Lower leg skin (tissue), 3 donors: ENCODE data around the gene SPATC1L.

Source experiments
- CTCF ChIP-seq, 3 donors: fragments of 450-650 bp; IDR thresholded peaks; one replicate each; pipeline ENCODE4 v1.5.1; 2016; ENCODE audit warnings: antibody characterized with exemption in 3 of 3, mild to moderate bottlenecking in 3 of 3, moderate library complexity in 2 of 3
- POLR2A ChIP-seq, 2 donors: fragments of 450-650 bp; IDR thresholded peaks; one replicate each; pipeline ENCODE4 v1.6.1; 2016 to 2017; ENCODE audit warnings: antibody characterized with exemption in 2 of 2, mild to moderate bottlenecking in 1 of 2, moderate library complexity in 1 of 2

DNA sequence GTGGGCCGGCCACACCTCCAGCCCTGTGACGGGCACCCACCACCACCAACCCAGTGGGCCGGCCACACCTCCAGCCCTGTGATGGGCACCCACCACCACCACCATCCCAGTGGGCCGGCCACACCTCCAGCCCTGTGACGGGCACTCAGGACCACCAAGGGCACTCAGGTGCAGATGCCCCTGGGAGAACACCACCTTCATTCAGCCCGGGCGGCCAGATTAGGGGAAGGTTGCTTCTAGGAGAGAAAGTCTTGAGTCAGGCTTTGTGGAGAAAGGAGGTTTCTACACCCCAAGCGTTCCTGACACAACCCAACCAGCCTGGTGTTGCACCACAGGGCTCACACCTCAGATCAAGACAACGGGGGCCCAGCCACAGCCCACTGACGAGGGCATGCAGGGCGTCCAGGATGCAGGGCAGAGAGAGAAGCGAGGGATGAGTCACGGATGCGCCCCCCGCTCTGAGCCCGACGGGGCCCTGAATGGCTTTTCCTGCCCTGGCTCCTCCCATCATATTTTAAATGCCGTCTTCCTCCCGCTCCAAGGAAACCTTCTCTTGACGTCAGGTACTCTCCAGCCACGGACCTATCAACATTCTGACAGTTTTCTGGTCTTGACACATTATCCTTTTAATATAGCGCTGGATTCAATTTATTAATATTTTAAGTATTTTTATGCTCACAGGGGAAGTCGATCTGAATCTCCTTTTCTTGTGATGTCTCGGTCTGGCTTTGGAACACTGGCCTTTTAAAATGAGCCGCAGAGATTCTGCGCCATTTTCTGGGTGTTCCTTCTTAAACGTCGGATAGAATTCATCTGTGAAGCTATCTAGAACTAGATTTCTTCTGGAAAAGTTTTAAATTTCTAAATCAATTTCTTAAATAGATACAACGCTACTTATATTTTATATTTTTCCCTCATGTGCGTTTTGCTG, 631 bp upstream of the SPATC1L start:
- no peak for TF ChIP-seq CTCF (IDR thresholded peaks at IDR 0.05)
- TF ChIP-seq POLR2A (IDR thresholded peaks at IDR 0.05): no peak
